H1 (cell line): ENCODE data around the gene TRAPPC11. TPM values are rescaled to one million over a fixed set of nuclear protein-coding genes. Genes with fewer than 3 reads are reported as not detected.

Experiments used
- polyA plus RNA-seq, 7 experiments: library from polyadenylated mRNA; depleted of rRNA in 3 of 7; stranded (reverse) in 5 of 7; unstranded in 2 of 7; fragments of >200 nt in 5 of 7; fragments of 200-250 nt in 2 of 7; gene quantifications; 1 replicate in 5 of 7; 2 replicates in 1 of 7; 4 replicates in 1 of 7; pipeline versions ENCODE4 v1.2.1 to v1.2.3, GENCODE V29; 2011 to 2013; ENCODE audit warnings: missing spikeins in 2 of 7, mixed read lengths in 2 of 7
- total RNA-seq: library from RNA; stranded (reverse); fragmentation: NEBNext Ultra II Directional; extraction: Animal tissue kit (Norgen Biotek cat#: 25700); gene quantifications from 2 replicates; pipeline ENCODE4 v1.2.1, GENCODE V29; 2021
- TF ChIP-seq, protein P1 (sequence below): fragments of 300-600 bp; sonication (generic); IDR thresholded peaks from 2 replicates; pipeline ENCODE4 v1.7.1; 2012; ENCODE audit warnings: low read length, moderate library complexity, mild to moderate bottlenecking, inconsistent platforms; ENCODE audit not compliant: insufficient replicate concordance

TRAPPC11 gene
- total and polyA plus RNA-seq, 2 of the 8 experiments (the other 6 are each of a cell fraction or from before 2014, with no cell fraction given) = 19.2 to 25.9 TPM

GRCh38 chr4:183633476-183634400 lies 25.4 kb upstream of the TRAPPC11 start (continued):
- TF ChIP-seq, protein P1, sequence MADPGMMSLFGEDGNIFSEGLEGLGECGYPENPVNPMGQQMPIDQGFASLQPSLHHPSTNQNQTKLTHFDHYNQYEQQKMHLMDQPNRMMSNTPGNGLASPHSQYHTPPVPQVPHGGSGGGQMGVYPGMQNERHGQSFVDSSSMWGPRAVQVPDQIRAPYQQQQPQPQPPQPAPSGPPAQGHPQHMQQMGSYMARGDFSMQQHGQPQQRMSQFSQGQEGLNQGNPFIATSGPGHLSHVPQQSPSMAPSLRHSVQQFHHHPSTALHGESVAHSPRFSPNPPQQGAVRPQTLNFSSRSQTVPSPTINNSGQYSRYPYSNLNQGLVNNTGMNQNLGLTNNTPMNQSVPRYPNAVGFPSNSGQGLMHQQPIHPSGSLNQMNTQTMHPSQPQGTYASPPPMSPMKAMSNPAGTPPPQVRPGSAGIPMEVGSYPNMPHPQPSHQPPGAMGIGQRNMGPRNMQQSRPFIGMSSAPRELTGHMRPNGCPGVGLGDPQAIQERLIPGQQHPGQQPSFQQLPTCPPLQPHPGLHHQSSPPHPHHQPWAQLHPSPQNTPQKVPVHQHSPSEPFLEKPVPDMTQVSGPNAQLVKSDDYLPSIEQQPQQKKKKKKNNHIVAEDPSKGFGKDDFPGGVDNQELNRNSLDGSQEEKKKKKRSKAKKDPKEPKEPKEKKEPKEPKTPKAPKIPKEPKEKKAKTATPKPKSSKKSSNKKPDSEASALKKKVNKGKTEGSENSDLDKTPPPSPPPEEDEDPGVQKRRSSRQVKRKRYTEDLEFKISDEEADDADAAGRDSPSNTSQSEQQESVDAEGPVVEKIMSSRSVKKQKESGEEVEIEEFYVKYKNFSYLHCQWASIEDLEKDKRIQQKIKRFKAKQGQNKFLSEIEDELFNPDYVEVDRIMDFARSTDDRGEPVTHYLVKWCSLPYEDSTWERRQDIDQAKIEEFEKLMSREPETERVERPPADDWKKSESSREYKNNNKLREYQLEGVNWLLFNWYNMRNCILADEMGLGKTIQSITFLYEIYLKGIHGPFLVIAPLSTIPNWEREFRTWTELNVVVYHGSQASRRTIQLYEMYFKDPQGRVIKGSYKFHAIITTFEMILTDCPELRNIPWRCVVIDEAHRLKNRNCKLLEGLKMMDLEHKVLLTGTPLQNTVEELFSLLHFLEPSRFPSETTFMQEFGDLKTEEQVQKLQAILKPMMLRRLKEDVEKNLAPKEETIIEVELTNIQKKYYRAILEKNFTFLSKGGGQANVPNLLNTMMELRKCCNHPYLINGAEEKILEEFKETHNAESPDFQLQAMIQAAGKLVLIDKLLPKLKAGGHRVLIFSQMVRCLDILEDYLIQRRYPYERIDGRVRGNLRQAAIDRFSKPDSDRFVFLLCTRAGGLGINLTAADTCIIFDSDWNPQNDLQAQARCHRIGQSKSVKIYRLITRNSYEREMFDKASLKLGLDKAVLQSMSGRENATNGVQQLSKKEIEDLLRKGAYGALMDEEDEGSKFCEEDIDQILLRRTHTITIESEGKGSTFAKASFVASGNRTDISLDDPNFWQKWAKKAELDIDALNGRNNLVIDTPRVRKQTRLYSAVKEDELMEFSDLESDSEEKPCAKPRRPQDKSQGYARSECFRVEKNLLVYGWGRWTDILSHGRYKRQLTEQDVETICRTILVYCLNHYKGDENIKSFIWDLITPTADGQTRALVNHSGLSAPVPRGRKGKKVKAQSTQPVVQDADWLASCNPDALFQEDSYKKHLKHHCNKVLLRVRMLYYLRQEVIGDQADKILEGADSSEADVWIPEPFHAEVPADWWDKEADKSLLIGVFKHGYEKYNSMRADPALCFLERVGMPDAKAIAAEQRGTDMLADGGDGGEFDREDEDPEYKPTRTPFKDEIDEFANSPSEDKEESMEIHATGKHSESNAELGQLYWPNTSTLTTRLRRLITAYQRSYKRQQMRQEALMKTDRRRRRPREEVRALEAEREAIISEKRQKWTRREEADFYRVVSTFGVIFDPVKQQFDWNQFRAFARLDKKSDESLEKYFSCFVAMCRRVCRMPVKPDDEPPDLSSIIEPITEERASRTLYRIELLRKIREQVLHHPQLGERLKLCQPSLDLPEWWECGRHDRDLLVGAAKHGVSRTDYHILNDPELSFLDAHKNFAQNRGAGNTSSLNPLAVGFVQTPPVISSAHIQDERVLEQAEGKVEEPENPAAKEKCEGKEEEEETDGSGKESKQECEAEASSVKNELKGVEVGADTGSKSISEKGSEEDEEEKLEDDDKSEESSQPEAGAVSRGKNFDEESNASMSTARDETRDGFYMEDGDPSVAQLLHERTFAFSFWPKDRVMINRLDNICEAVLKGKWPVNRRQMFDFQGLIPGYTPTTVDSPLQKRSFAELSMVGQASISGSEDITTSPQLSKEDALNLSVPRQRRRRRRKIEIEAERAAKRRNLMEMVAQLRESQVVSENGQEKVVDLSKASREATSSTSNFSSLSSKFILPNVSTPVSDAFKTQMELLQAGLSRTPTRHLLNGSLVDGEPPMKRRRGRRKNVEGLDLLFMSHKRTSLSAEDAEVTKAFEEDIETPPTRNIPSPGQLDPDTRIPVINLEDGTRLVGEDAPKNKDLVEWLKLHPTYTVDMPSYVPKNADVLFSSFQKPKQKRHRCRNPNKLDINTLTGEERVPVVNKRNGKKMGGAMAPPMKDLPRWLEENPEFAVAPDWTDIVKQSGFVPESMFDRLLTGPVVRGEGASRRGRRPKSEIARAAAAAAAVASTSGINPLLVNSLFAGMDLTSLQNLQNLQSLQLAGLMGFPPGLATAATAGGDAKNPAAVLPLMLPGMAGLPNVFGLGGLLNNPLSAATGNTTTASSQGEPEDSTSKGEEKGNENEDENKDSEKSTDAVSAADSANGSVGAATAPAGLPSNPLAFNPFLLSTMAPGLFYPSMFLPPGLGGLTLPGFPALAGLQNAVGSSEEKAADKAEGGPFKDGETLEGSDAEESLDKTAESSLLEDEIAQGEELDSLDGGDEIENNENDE = no peak
